Metanephros (tissue), 1 donor: ENCODE measurements around the gene RBPJL. TPM values are rescaled to one million over a fixed set of nuclear protein-coding genes. Genes with fewer than 3 reads are reported as not detected.

Experiments
- total RNA-seq: library from RNA; depleted of rRNA; stranded (reverse); fragments of >200 nt; gene quantifications from one replicate; pipeline ENCODE4 v1.2.3, GENCODE V29; 2014

RBPJL gene, protein sequence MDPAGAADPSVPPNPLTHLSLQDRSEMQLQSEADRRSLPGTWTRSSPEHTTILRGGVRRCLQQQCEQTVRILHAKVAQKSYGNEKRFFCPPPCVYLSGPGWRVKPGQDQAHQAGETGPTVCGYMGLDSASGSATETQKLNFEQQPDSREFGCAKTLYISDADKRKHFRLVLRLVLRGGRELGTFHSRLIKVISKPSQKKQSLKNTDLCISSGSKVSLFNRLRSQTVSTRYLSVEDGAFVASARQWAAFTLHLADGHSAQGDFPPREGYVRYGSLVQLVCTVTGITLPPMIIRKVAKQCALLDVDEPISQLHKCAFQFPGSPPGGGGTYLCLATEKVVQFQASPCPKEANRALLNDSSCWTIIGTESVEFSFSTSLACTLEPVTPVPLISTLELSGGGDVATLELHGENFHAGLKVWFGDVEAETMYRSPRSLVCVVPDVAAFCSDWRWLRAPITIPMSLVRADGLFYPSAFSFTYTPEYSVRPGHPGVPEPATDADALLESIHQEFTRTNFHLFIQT
- not detected for total RNA-seq

DNA sequence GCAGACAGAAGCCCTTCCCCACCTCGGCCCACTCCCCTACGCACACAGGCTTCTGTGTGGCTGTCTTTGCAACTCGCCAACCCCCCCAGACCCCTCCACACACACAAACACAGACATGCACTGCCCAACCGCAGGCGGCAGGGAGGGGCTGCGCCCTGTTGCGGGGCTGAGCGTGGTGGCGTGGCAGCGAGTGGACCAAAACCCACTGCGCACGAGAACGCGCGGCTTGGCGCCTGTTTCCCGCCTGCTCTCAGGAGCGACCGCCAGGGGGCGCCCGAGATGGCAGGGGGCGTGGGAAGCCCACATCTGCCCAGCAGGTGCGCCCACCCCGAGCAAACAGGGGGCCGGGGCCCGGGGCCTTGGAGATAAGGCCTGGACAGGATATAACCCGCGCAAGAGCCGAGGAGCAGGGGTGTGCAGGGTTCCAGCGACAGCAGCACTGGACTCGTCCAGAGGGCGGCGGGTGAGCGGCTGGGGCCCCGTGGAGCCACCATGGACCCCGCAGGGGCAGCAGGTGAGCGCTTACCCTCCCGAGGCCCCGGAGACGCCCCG lies at the start of gene RBPJL:
TSS of gene RBPJL (plus strand) at position 410 of the 552 bp plus-strand sequence. CDS start at position 493, 83 bp downstream.

DNA sequence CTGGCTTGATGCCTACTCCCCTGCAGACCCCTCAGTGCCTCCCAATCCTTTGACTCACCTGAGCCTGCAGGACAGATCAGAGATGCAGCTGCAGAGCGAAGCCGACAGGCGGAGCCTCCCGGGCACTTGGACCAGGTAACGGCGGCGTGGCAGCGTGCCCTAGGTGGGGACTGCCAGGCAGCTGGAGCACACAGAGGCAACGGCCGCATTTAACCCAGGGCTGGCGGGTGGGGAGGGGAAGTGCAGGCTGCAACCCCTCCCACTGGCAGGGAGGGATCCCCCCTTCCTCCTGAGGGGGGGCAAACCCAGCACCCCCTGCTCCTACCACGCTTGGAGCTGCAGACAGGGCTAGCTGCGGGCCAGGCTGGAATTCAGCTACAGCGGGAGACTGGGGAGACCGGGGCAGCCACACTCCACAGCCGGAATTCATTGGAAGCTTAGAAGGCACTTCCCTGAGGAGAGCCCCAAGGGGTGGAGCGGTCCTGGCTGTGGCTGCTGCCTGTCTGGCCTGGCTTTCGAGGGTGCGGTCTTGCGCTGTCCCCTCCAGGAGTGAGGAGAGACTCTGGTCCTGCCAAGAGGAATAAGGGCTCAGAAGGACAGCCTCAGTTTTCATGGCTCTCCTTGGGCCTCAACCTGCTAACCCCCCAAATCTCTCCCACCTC lies 1.6 kb downstream of the RBPJL start, which contains the start of gene MATN4:
TSS of gene MATN4 (minus strand) at position 183 of the 662 bp plus-strand sequence. CDS start 2,717 bp downstream, outside the sequence.

DNA sequence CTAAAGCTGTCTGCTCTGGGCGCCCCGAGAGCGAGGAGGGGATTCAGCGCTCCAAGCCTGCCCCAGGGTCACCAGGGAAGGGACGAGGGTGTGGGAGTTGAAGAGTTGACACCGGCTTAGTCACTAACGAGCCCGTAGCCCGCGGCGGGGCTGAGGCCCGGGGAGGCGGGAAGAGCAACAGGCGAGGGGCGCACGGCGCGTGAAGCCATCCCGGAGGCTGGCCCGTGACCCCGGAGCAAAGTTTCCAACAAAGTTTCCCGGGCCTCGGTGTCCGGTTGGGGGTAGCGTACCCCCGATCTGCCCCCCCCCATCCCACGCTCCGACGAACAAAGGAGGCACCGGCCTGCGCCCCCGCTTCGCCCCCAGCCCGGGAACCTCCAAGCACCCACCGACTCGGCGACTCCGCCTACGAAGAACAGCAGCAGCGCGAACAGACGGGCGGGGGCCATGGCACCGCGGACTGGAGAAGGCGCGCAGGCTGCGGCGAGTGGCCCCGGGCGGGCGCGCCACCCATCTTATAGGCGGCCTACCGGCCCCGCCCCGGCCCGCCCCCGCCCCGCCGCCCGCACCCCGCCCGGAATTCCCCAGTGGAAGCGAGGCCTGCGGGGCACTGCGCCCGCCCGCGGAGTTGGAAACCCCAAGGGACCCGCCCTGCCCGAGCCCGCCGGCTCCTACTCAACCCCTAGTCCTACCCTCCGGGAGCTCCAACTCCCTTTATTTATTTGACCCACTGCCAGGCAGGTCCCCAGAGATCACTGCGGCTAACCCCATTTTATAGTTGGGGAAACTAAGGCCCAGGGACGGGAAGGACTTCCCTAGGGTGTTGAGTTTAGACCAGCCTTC lies 41.5 kb downstream of the RBPJL start, which contains the start of gene SDC4:
TSS of gene SDC4 (minus strand) at position 489 of the 843 bp plus-strand sequence. CDS start at position 449, 40 bp downstream.

DNA sequence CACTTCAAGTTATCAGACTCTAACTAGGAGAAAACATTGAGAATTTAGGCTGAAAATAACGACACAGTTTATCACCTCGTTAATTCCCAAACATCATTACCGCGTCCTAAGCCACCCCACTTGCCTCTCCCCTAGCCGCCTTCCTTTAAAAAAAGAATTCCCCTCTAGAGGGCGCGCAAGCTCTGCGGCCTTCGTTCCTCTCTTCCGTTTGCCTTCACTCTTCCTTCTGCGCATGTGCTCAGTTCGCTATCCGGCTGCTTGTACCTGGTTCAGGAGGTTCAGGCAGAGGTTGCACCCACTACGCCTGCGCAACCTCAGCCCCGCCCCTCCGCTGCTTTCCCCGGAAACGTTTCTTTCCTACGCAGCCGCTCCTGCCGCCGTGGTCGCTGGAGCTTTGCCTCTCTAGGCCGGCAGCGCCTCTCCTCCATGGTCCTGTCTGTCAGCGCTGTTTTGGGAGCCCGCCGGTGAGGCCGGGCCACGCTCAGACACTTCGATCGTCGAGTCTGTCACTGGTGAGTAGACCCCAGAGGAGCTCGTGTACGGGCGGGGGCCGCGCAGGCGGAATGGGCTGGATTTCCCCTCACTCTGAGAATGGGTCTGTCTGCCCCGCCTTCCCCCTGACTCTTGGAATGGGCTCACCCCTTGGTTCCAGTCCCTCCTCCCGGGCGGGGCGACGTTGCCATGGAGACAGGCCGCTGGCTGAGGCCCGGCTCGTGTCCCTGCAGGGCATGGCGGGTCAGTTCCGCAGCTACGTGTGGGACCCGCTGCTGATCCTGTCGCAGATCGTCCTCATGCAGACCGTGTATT lies 56.4 kb downstream of the RBPJL start, which contains the start of gene SYS1:
TSS of gene SYS1 (plus strand) at position 353 of the 807 bp plus-strand sequence. CDS start at position 729, 376 bp downstream.

Other genes with a start within 250 kb of the RBPJL start
- gene KCNS1, start 205.7 kb upstream of the RBPJL start, total RNA-seq = 0.76 TPM
- gene WFDC5, start 191.7 kb upstream of the RBPJL start, total RNA-seq = not detected
- gene WFDC12, start 182.4 kb upstream of the RBPJL start, total RNA-seq = not detected
- not detected for gene PI3, start 131.9 kb upstream of the RBPJL start, total RNA-seq
- not detected for gene SEMG1, start 99.8 kb upstream of the RBPJL start, total RNA-seq
- 0.06 TPM for gene SEMG2, start 85.5 kb upstream of the RBPJL start, total RNA-seq
- 2.8 TPM for gene SLPI, start 52.3 kb upstream of the RBPJL start, total RNA-seq
- gene MATN4, start 1.5 kb downstream of the RBPJL start, total RNA-seq = 0.99 TPM
- gene SDC4, start 41.6 kb downstream of the RBPJL start, total RNA-seq = 122 TPM
- 25.3 TPM for gene SYS1, start 56.3 kb downstream of the RBPJL start, total RNA-seq
- gene TP53TG5, start 71.5 kb downstream of the RBPJL start, total RNA-seq = 0.12 TPM
- 12.9 TPM for gene DBNDD2, start 101.4 kb downstream of the RBPJL start, total RNA-seq
- gene PIGT, start 109.3 kb downstream of the RBPJL start, total RNA-seq = 45.5 TPM
- 77.5 TPM for gene WFDC2, start 162.9 kb downstream of the RBPJL start, total RNA-seq
- not detected for gene SPINT3, start 208.8 kb downstream of the RBPJL start, total RNA-seq
- not detected for gene WFDC6, start 232.6 kb downstream of the RBPJL start, total RNA-seq
- gene EPPIN, start 240.6 kb downstream of the RBPJL start, total RNA-seq = not detected